Glutamatergic neuron (in vitro differentiated cells): ENCODE measurements around the gene GNG4. TPM values are rescaled to one million over a fixed set of nuclear protein-coding genes. Genes with fewer than 3 reads are reported as not detected.
"Not testable (repeated sequence)": the region's sequence is repeated elsewhere in the genome, so short reads cannot be mapped to it uniquely, and the experiment has no call there.

Source experiments
- DNase-seq: peaks from one replicate; pipeline ENCODE4 v3.0.0; 2022
- H3K27ac Mint-ChIP-seq: one replicate; pipeline ENCODE4 v1.8.0; 2020; ENCODE audit warnings: mild to moderate bottlenecking, mixed read lengths, inconsistent platforms; ENCODE audit not compliant: unreplicated experiment
- H3K27me3 Mint-ChIP-seq: one replicate; pipeline ENCODE4 v1.8.0; 2020; ENCODE audit warnings: mild to moderate bottlenecking, moderate library complexity, mixed read lengths, inconsistent platforms; ENCODE audit not compliant: unreplicated experiment
- H3K36me3 Mint-ChIP-seq: one replicate; pipeline ENCODE4 v1.8.0; 2020; ENCODE audit warnings: mild to moderate bottlenecking, mixed read lengths, inconsistent platforms; ENCODE audit not compliant: unreplicated experiment
- H3K4me1 Mint-ChIP-seq: one replicate; pipeline ENCODE4 v1.8.0; 2020; ENCODE audit warnings: mild to moderate bottlenecking, low read depth, mixed read lengths, inconsistent platforms; ENCODE audit not compliant: unreplicated experiment
- H3K4me3 Mint-ChIP-seq: one replicate; pipeline ENCODE4 v1.8.0; 2020; ENCODE audit warnings: mild to moderate bottlenecking, mixed read lengths, inconsistent platforms; ENCODE audit not compliant: unreplicated experiment
- H3K9me3 Mint-ChIP-seq: one replicate; pipeline ENCODE4 v1.8.0; 2020; ENCODE audit warnings: mild to moderate bottlenecking, moderate library complexity, mixed read lengths, inconsistent platforms; ENCODE audit not compliant: unreplicated experiment
- CTCF ChIP-seq: fragments of 200-600 bp; sonication (generic); IDR thresholded peaks from one replicate; pipeline ENCODE4 v1.5.0; 2021; ENCODE audit not compliant: partially characterized antibody, unreplicated experiment
- total RNA-seq: library from RNA; stranded (reverse); fragmentation: NEBNext Ultra II Directional; extraction: Animal tissue kit (Norgen Biotek cat#: 25700); gene quantifications from one replicate; pipeline ENCODE4 v1.2.1, GENCODE V29; 2021; ENCODE audit not compliant: unreplicated experiment

GNG4 gene
- total RNA-seq, 1 donor from 2014 or later, result 124 TPM

- H3K27ac Mint-ChIP-seq, result no peak overlapping the region
- no peak for DNase-seq
- no peak overlapping the region for H3K4me3 Mint-ChIP-seq
- H3K4me1 Mint-ChIP-seq, result peaks cover 10% of the 10 kb centered on the region
- H3K36me3 Mint-ChIP-seq, result peaks cover 28% of the 10 kb centered on the region
- H3K9me3 Mint-ChIP-seq, result no peaks in the 10 kb centered on the region
- peaks cover 3% of the 10 kb centered on the region for H3K27me3 Mint-ChIP-seq
- TF ChIP-seq CTCF, result no peak
Measured at GRCh38 chr1:235579891-235580290, 69.7 kb downstream of the GNG4 start.

- Mint-ChIP-seq H3K36me3 (peaks cover 17% of the 10 kb centered on the region), H3K27ac (no peak overlapping the region), H3K27me3 (no peaks in the 10 kb centered on the region), H3K4me1 (no peaks in the 10 kb centered on the region), H3K4me3 (no peak overlapping the region), H3K9me3 (no peaks in the 10 kb centered on the region)
- TF ChIP-seq CTCF, result no peak
- no peak for DNase-seq
Measured at GRCh38 chr1:235575597-235575996, 74.0 kb downstream of the GNG4 start.

- Mint-ChIP-seq H3K36me3 (peaks cover 10% of the 10 kb centered on the region), H3K27ac (no peak overlapping the region), H3K4me3 (no peak overlapping the region), H3K9me3 (peaks cover 2% of the 10 kb centered on the region), H3K4me1 (no peaks in the 10 kb centered on the region), H3K27me3 (no peaks in the 10 kb centered on the region)
- TF ChIP-seq CTCF, result no peak
- no peak for DNase-seq
Measured at GRCh38 chr1:235573880-235574279, 75.7 kb downstream of the GNG4 start.

- not testable (repeated sequence) for H3K27me3 Mint-ChIP-seq, H3K9me3 Mint-ChIP-seq, H3K4me1 Mint-ChIP-seq, H3K4me3 Mint-ChIP-seq, DNase-seq, H3K27ac Mint-ChIP-seq, H3K36me3 Mint-ChIP-seq
Measured at GRCh38 chr1:235572971-235573370, 76.6 kb downstream of the GNG4 start.

GRCh38 chr1:235571482-235571881 is 78.1 kb downstream of the GNG4 start:
- no peak for DNase-seq
- no peak overlapping the region for H3K4me3 Mint-ChIP-seq
- peaks cover 6% of the 10 kb centered on the region for H3K9me3 Mint-ChIP-seq
- H3K36me3 Mint-ChIP-seq, result no peaks in the 10 kb centered on the region
- peaks cover 2% of the 10 kb centered on the region for H3K27me3 Mint-ChIP-seq
- H3K27ac Mint-ChIP-seq, result no peak overlapping the region
- no peak for TF ChIP-seq CTCF
- H3K4me1 Mint-ChIP-seq, result no peaks in the 10 kb centered on the region
